GM21381 (cell line): ENCODE data around the gene CLIP3.
"Not testable (repeated sequence)": the region's sequence is repeated elsewhere in the genome, so short reads cannot be mapped to it uniquely, and the experiment has no call there.

ENCODE experiments used
- ATAC-seq: cut with Tn5 transposase; IDR thresholded peaks from one replicate; pipeline ENCODE4 v1.9.1; 2021; ENCODE audit warnings: mild to moderate bottlenecking, moderate library complexity; ENCODE audit not compliant: unreplicated experiment

Gene CLIP3

DNA sequence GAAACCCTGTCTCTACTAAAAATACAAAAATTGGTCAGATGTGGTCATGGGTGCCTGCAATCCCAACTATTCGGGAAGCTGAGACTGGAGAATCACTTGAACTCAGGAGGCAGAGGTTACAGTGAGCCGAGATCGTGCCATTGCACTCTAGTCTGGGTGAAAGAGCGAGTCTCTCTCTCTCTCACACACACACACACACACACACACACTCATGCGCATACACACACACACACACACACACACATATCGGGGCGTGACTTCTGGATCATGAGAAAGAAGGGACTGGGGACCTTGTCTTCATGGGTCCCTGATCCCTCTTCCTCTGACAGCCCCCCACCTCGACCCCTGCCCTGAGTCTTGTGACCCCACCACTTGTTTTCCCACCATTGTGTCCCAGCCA, 49.5 kb downstream of the CLIP3 start:
- ATAC-seq = no peak

GRCh38 chr19:35980997-35981396, 51.7 kb downstream of the CLIP3 start:
- not testable (repeated sequence) for ATAC-seq

- no peak for ATAC-seq
Measured at GRCh38 chr19:35978832-35979365, 53.8 kb downstream of the CLIP3 start.

- no peak for ATAC-seq
Measured at GRCh38 chr19:35978271-35978670, 54.4 kb downstream of the CLIP3 start.

- ATAC-seq = no peak
Measured at GRCh38 chr19:35977446-35978222, 55.0 kb downstream of the CLIP3 start.

- ATAC-seq = no peak
Measured at GRCh38 chr19:35975608-35976214, 57.0 kb downstream of the CLIP3 start.

DNA sequence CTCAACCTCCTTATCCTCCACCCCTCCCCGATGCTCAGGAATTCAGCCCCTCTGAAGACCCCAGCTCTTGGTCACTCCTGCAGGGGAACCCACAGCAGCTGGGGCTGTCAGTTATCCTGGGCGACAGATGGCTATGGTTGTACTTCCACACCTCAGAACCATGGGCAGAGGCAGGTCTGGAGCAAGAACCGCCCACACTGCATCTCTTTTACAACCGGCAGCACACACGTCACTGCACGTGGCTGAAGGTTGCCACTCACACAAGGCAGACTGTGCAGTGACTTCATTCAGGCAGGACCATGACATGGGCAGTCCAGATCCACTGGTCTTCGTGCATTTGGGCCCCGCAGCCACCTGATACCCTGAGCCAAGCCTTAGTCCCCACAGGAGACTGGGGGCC, 59.2 kb downstream of the CLIP3 start:
- ATAC-seq = no peak

DNA sequence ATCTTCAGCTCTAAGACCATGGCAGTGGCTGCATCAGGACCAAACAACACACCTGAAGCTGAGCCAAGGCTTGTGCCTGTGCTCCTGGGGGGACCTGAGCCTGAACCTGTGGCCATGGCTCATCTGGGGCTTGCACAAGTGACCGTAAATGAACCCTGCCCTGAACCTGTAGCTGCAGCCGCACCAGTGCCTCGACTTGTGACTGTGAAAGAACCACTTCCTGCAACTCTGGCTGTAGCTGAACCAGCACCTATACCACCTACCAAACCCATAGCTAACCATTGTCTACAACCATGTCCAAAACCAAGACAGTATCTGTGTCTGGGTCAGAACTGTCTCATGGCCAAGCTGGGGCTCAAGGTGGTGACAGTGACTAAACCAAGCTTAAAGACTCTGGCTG, 65.9 kb downstream of the CLIP3 start:
- ATAC-seq = no peak
